GM13977 (cell line): ENCODE measurements around the gene IL19.
A peak's percentile ranks its signal among the peaks of the same experiment; 100 is the strongest.

Source experiments
- DNase-seq: peaks from one replicate; pipeline ENCODE4 v3.0.0; 2012; ENCODE audit warnings: low spot score
- CTCF ChIP-seq: IDR thresholded peaks from 2 replicates; pipeline ENCODE4 v1.5.1; 2012; ENCODE audit warnings: mild to moderate bottlenecking, control low read depth; ENCODE audit not compliant: insufficient read depth; ENCODE audit errors: extremely low read depth, missing control alignments
- in situ Hi-C: fragments of 300-500 bp; cut with MboI; formaldehyde crosslinking; loops from one replicate; pipeline ENCODE4 v1.12.0; 2022; ENCODE audit warnings: low sequenced_read_pairs, low pct_unique_long_range_greater_than_20kb, mixed read lengths, inconsistent platforms; ENCODE audit not compliant: unreplicated experiment

Gene IL19, protein sequence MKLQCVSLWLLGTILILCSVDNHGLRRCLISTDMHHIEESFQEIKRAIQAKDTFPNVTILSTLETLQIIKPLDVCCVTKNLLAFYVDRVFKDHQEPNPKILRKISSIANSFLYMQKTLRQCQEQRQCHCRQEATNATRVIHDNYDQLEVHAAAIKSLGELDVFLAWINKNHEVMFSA

DNA sequence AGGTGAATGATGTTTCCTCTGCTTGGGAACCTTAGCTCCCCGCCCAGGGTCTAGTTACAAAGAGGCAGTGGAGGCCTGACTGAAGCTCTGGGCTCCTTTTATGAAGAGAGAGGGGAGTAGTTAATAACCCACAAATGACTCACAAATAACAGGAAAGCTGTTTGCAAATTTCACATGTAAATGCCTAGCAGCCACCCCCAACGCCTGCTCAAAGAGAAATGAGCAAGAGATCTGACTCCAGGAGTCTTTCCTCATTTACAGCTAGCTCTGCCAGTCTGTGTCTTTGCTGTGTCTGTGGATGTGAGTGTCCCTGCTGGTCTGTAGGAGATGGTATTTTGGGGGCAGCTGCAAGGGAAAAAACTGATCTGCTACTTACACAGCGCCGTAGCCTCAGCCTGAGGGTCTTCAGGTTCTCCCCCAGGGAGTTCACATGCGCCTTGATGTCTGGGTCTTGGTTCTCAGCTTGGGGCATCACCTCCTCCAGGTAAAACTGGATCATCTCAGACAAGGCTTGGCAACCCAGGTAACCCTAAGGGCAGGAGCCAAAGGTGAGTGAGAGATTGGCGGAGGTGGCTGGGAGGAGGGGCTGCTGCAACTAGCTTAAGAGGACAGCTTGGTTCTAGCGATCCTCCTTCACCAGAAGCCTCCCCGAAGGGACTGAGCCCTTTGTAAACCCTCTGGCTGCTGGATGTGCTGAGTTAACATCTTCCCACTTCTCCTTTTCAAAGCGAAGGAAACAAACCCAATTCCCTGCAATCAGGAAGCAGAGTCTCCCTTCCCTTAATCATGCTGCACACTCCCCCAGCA lies at the start of gene IL19:
IL19 (plus strand) TSS at position 243 of the 807 bp plus-strand sequence. CDS start 65,890 bp downstream, outside the sequence.
- in situ Hi-C loops: no loop called here
- peak; percentile 23 for DNase-seq
- no peak for TF ChIP-seq CTCF

- no peak for TF ChIP-seq CTCF
- in situ Hi-C loops: loop anchor here (10.0 kb wide), 1 partner anchor 253 kb away; the partner anchor contains the start of gene FCAMR
- no peak for DNase-seq
Measured at GRCh38 chr1:206721454-206721853, 49.1 kb upstream of the IL19 start.

DNA sequence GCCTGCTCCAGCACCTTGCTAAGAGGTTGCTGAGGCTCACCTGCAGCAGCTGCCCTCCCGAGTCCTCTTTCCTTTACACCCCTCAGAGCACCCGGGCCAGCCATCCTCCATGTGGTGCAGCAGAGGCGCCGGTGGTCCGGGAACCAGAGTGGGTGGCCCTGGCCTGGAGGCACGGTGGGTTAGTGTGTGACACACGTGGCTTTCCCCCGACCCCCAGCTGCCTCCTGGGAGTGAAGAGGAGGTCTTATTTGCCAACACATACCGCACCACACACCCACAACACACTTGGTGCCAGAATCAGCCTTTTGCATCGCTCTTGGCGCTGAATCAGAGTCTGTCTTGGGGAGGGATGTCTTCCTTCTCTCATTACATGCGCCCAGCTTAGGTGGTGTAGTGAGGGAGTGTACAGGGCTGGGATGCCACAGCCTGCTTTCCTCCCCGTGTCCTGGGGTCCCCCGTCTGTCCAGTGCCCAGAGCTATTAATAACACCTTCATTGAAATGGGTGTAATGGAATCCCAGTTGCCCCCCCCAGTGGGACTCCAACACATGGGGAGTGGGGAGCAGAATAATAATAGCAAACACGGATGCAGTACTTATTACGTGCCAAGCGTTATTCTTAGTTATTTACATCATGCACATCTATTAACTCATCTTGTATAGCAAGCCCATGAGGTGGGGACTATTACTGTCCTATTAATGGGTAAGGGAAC lies 47.7 kb upstream of the IL19 start:
- in situ Hi-C loops: loop anchor here (10.0 kb wide), 1 partner anchor 252 kb away; the partner anchor contains the start of gene FCAMR
- TF ChIP-seq CTCF: no peak
- DNase-seq: no peak

DNA sequence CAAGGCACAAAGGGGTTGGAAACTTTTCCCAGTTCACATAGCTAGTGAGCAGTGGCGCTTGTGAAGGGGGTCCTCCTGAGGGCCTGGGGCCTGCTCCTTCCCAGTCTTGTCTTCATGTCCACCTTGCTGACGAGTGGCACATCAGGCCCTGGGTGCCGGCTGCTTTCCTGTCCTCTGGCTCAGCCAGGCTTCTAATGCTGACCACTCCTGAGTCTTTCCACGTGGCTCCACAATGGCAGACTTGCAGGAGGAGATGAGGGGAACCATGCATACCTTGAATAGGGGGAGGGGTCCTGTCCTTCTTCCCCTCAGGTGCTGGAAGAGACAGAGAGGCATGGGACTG lies 47.1 kb upstream of the IL19 start:
- no peak for DNase-seq
- in situ Hi-C loops: loop anchor here (10.0 kb wide), 1 partner anchor 251 kb away; the partner anchor contains the start of gene FCAMR
- TF ChIP-seq CTCF: no peak

DNA sequence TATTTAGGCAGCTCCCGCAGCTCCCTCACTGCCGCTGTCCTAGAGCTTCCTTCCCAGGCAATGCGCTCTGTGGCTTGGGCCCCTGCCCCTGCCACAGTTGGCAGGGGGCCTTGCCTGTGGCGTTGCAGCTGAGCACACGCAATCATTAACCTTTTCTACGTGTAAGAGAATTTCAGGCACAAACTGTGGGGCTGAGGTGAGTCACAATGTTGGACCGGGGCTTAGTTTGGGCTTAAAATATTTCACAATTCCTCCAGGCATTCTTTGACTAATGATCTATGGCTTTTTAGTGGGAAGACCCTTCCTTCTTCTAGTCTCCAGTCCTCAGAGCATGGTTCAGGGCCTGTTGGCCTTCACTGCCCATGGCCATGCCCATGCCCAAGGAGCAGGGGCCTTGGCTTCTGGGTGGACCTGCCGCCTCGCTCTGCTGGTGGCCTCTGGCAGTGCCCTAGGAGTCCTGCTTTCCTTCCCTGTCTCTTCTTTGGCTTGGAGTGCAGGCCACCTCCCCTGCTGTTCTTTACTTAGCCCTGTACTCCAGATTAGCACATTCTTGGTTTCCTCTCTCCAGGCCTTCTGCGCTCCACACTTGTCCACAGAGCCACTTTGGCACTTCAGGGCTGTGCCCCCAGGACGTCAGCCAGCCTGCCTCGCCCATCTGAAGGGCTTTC lies 46.6 kb upstream of the IL19 start:
- no peak for DNase-seq
- no peak for TF ChIP-seq CTCF
- in situ Hi-C loops: loop anchor here (10.0 kb wide), 1 partner anchor 251 kb away; the partner anchor contains the start of gene FCAMR
